Erythroblast (primary cell): ENCODE measurements around the gene WNT7A.

Source experiments
- GATA1 ChIP-seq: IDR thresholded peaks from 2 replicates; pipeline ENCODE4 v1.6.1; 2011; ENCODE audit warnings: low read depth, mild to moderate bottlenecking, control low read depth, low read length, moderate library complexity
- POLR2A ChIP-seq: IDR thresholded peaks from 2 replicates; pipeline ENCODE4 v1.6.1; 2011; ENCODE audit warnings: mild to moderate bottlenecking, low read length

DNA sequence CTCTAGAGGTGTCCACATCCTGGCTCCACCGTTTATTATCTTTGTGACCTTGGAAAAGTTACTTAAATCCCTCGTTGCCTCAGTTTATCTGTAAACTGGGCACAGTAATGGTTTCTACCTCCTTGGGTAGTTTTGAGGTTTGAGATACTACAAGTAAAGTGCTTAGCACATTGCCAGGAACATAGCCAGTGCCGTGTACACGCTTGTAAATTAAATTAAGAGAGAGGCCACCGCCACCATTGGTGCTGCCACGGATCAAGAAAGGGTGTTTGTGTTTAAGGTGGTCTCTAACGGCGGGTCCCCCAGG, 5.8 kb upstream of the WNT7A start:
- TF ChIP-seq POLR2A = no peak
- no peak for TF ChIP-seq GATA1
